Activated CD4-positive, alpha-beta T cell treated with anti-CD3 and anti-CD28 coated beads, Interleukin-2, amount 50 U/mL, for 48 hours (primary cell): ENCODE results near the gene AIFM3.
A peak's percentile ranks its signal among the peaks of the same experiment; 100 is the strongest.
"Not testable (repeated sequence)": the region's sequence is repeated elsewhere in the genome, so short reads cannot be mapped to it uniquely, and the experiment has no call there.

Experiments
- DNase-seq, 2 experiments: peaks; one replicate each; pipeline ENCODE4 v3.0.0-alpha.2; 2020

AIFM3 gene

GRCh38 chr22:20992456-20993303 is 25.6 kb downstream of the AIFM3 start:
- no peak for DNase-seq

- DNase-seq, result no peak
Observed at GRCh38 chr22:20993304-20994127, 26.5 kb downstream of the AIFM3 start.

- no peak for DNase-seq
Observed at GRCh38 chr22:20994128-20994901, 27.3 kb downstream of the AIFM3 start.

GRCh38 chr22:20994902-20995241 is 27.8 kb downstream of the AIFM3 start:
- DNase-seq, result no peak

- DNase-seq, result no peak
Observed at GRCh38 chr22:20995329-20996030, 28.4 kb downstream of the AIFM3 start.

GRCh38 chr22:20996031-20996410 is 29.0 kb downstream of the AIFM3 start:
- DNase-seq, result no peak

- no peak for DNase-seq
Observed at GRCh38 chr22:20996598-20997535, 29.8 kb downstream of the AIFM3 start.

- DNase-seq, result no peak
Observed at GRCh38 chr22:20997536-20998257, 30.6 kb downstream of the AIFM3 start.

GRCh38 chr22:20998411-20999336 is 31.6 kb downstream of the AIFM3 start:
- no peak for DNase-seq

GRCh38 chr22:20999350-21000206 is 32.5 kb downstream of the AIFM3 start:
- DNase-seq, result no peak

GRCh38 chr22:21000207-21000986 is 33.3 kb downstream of the AIFM3 start:
- peak in 1 of 2 experiments; percentile 26 for DNase-seq

GRCh38 chr22:21000987-21001600 is 34.0 kb downstream of the AIFM3 start:
- no peak for DNase-seq

GRCh38 chr22:21001601-21002325 is 34.7 kb downstream of the AIFM3 start, which contains the start of gene THAP7:
THAP7 (minus strand) TSS chr22:21002118; CDS start chr22:21001911, 207 bp downstream.
- DNase-seq, result peak; percentile 97 to 98

- DNase-seq, result no peak
Observed at GRCh38 chr22:21003782-21004181, 36.7 kb downstream of the AIFM3 start.

- DNase-seq, result not testable (repeated sequence)
Observed at GRCh38 chr22:21009208-21009607, 42.2 kb downstream of the AIFM3 start.

GRCh38 chr22:21009638-21010425 is 42.8 kb downstream of the AIFM3 start:
- DNase-seq, result no peak
